CD4-positive, alpha-beta T cell treated with Interferon gamma for 1 hour (primary cell): ENCODE results near the gene CCDC197.

Experiments used
- DNase-seq: peaks from one replicate; pipeline ENCODE4 v3.0.0-alpha.2; 2020

Gene CCDC197

GRCh38 chr14:93997082-93997481 is at the start of gene CCDC197:
TSS of gene CCDC197 (plus strand) at chr14:93997301. CDS start at chr14:93998132, 831 bp downstream.
- DNase-seq, result no peak

GRCh38 chr14:93949511-93950075 is 47.5 kb upstream of the CCDC197 start:
- no peak for DNase-seq

GRCh38 chr14:93950948-93951634 is 46.0 kb upstream of the CCDC197 start:
- no peak for DNase-seq

- DNase-seq, result no peak
These were observed 45.2 kb upstream of the CCDC197 start for GRCh38 chr14:93951635-93952540.

- no peak for DNase-seq
These were observed 44.3 kb upstream of the CCDC197 start for GRCh38 chr14:93952829-93953228.

GRCh38 chr14:93953263-93953662 is 43.8 kb upstream of the CCDC197 start:
- no peak for DNase-seq

GRCh38 chr14:93953739-93954515 is 43.2 kb upstream of the CCDC197 start:
- DNase-seq, result no peak

GRCh38 chr14:93954516-93954830 is 42.6 kb upstream of the CCDC197 start:
- DNase-seq, result no peak

- peak; percentile 67 for DNase-seq
These were observed 41.9 kb upstream of the CCDC197 start for GRCh38 chr14:93954900-93955849.

- no peak for DNase-seq
These were observed 41.1 kb upstream of the CCDC197 start for GRCh38 chr14:93955850-93956481.

- no peak for DNase-seq
These were observed 40.4 kb upstream of the CCDC197 start for GRCh38 chr14:93956514-93957332.

GRCh38 chr14:93957333-93957710 is 39.8 kb upstream of the CCDC197 start:
- DNase-seq, result no peak

- no peak for DNase-seq
These were observed 39.1 kb upstream of the CCDC197 start for GRCh38 chr14:93957751-93958566.

GRCh38 chr14:93958567-93959238 is 38.4 kb upstream of the CCDC197 start:
- no peak for DNase-seq

GRCh38 chr14:93959239-93960107 is 37.6 kb upstream of the CCDC197 start:
- peak; percentile 93 for DNase-seq

- no peak for DNase-seq
These were observed 37.0 kb upstream of the CCDC197 start for GRCh38 chr14:93960108-93960475.

- no peak for DNase-seq
These were observed 36.2 kb upstream of the CCDC197 start for GRCh38 chr14:93960774-93961438.
